ENCODE results near the gene TAGLN3. TPM values are rescaled to one million over a fixed set of nuclear protein-coding genes. Genes with fewer than 3 reads are reported as not detected.

The TAGLN3 gene
- total RNA-seq, 4 donors from 2014 or later, result 0.64 to 1.5 (median 0.68) TPM; not detected in 1

GRCh38 chr3:112011376-112011940 lies 12.7 kb downstream of the TAGLN3 start:
- Histone ChIP-seq H3K9me3 (no peaks in the 10 kb centered on the region), H3K4me3 (no peak overlapping the region), H3K27ac (no peak overlapping the region), H3K36me3 (no peaks in the 10 kb centered on the region), H3K4me1 (peaks cover 0 to 9% (median 0%) of the 10 kb centered on the region in 4 donors), H3K27me3 (no peaks in the 10 kb centered on the region)
- in situ Hi-C loops (cut with MboI; ENCODE audit: low pct_ligation_motif_present in 1 of 4, low pct_unique_long_range_greater_than_20kb in 1 of 4, low sequenced_read_pairs in 3 of 4) (no loop called here), intact Hi-C loops (cut with DNase I; ENCODE audit: low total_unique reads) (no loop called here)
- no peak for DNase-seq
- TF ChIP-seq POLR2A (IDR thresholded peaks at IDR 0.05), result no peak
- TF ChIP-seq, protein P1, sequence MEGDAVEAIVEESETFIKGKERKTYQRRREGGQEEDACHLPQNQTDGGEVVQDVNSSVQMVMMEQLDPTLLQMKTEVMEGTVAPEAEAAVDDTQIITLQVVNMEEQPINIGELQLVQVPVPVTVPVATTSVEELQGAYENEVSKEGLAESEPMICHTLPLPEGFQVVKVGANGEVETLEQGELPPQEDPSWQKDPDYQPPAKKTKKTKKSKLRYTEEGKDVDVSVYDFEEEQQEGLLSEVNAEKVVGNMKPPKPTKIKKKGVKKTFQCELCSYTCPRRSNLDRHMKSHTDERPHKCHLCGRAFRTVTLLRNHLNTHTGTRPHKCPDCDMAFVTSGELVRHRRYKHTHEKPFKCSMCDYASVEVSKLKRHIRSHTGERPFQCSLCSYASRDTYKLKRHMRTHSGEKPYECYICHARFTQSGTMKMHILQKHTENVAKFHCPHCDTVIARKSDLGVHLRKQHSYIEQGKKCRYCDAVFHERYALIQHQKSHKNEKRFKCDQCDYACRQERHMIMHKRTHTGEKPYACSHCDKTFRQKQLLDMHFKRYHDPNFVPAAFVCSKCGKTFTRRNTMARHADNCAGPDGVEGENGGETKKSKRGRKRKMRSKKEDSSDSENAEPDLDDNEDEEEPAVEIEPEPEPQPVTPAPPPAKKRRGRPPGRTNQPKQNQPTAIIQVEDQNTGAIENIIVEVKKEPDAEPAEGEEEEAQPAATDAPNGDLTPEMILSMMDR (IDR thresholded peaks at IDR 0.05), result no peak
- no peak for TF ChIP-seq POLR2AphosphoS5 (IDR thresholded peaks at IDR 0.05)
- no peak for TF ChIP-seq EP300 (IDR thresholded peaks at IDR 0.05; ENCODE audit: low read depth)
- WGBS, 2 donors (ENCODE audit: low coverage in 1 of 2), result 70 to 80% methylated on average over 1 to 6 of the region's 6 CpGs

GRCh38 chr3:112012205-112012992 lies 13.7 kb downstream of the TAGLN3 start:
- in situ Hi-C loops (cut with MboI; ENCODE audit: low pct_ligation_motif_present in 1 of 4, low pct_unique_long_range_greater_than_20kb in 1 of 4, low sequenced_read_pairs in 3 of 4) (no loop called here), intact Hi-C loops (cut with DNase I; ENCODE audit: low total_unique reads) (no loop called here)
- WGBS, 2 donors (ENCODE audit: low coverage in 1 of 2), result 71 to 100% methylated on average over 3 to 6 of the region's 6 CpGs
- H3K27ac ChIP-seq, result no peak overlapping the region
- H3K9me3 ChIP-seq, result no peaks in the 10 kb centered on the region
- peaks cover 0 to 9% (median 0%) of the 10 kb centered on the region in 4 donors for H3K4me1 ChIP-seq
- DNase-seq, result no peak
- TF ChIP-seq, protein P1 (IDR thresholded peaks at IDR 0.05), result no peak
- TF ChIP-seq POLR2A (IDR thresholded peaks at IDR 0.05) (no peak), EP300 (IDR thresholded peaks at IDR 0.05; ENCODE audit: low read depth) (no peak), POLR2AphosphoS5 (IDR thresholded peaks at IDR 0.05) (no peak)
- H3K36me3 ChIP-seq, result no peaks in the 10 kb centered on the region
- no peak overlapping the region for H3K4me3 ChIP-seq
- no peaks in the 10 kb centered on the region for H3K27me3 ChIP-seq

DNA sequence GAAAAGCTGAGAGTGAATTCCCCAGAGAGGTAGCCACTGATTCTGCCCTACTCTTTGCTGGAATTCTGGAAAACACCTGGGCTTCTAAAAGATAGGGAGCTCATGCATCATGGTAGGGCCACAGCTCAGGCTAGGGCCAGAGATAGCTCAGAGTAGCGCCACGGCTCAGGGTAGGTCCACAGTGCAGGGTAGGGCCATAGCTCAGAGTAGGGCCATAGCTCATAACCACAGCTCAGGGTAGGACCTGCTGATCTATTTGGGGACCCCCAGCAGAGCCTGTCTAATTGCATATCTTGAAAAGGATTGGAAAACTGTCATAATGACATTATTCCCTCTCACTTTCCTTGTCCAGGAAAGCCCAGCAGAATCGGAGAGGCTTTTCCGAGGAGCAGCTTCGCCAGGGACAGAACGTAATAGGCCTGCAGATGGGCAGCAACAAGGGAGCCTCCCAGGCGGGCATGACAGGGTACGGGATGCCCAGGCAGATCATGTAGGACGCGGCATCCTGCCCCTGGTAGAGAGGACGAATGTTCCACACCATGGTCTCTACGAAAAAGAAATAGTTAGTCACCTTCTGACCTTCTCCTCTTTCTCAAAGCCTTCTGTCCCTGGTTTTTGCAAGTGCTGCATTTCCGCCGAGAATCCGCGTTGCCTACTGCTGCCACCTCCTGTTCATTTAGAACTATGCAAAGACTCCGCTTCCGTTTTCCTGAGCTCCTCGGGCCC lies 14.5 kb downstream of the TAGLN3 start:
- in situ Hi-C loops (cut with MboI; ENCODE audit: low pct_ligation_motif_present in 1 of 4, low pct_unique_long_range_greater_than_20kb in 1 of 4, low sequenced_read_pairs in 3 of 4), result no loop called here
- Histone ChIP-seq H3K4me3 (no peak overlapping the region), H3K27me3 (no peaks in the 10 kb centered on the region)

DNA sequence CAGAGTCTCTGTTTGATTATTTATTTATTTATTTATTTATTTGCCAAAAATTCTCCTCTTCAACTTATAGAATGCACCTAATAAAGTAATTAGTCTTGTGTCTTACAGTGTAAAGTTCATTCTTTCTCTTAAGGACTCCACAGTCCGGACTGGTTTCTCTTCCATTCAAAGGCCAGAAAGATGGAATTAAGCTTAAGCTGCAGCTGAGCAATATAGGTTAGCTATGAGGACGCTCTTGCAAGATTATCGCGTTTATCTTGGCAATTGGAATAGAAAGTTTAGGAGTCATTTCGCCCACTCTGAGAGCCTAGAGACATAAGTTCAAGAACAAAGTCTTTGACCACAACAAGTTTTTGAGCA lies 15.0 kb downstream of the TAGLN3 start:
- H3K9me3 ChIP-seq, result no peaks in the 10 kb centered on the region
- H3K27ac ChIP-seq, result no peak overlapping the region
- in situ Hi-C loops (cut with MboI; ENCODE audit: low pct_ligation_motif_present in 1 of 4, low pct_unique_long_range_greater_than_20kb in 1 of 4, low sequenced_read_pairs in 3 of 4) (no loop called here), intact Hi-C loops (cut with DNase I; ENCODE audit: low total_unique reads) (loop anchor here (1.0 kb wide), 1 partner anchor 346 kb away; no protein-coding TSS in a partner anchor)
- no peak for DNase-seq
- TF ChIP-seq POLR2AphosphoS5 (IDR thresholded peaks at IDR 0.05), result no peak
- TF ChIP-seq POLR2A (IDR thresholded peaks at IDR 0.05), result no peak
- TF ChIP-seq, protein P1 (IDR thresholded peaks at IDR 0.05), result no peak
- TF ChIP-seq EP300 (IDR thresholded peaks at IDR 0.05; ENCODE audit: low read depth), result no peak
- no peaks in the 10 kb centered on the region for H3K27me3 ChIP-seq
- H3K36me3 ChIP-seq, result no peaks in the 10 kb centered on the region
- H3K4me1 ChIP-seq, result peaks cover 0 to 9% (median 0%) of the 10 kb centered on the region in 4 donors
- 55 to 61% methylated on average over 5 of the region's 5 CpGs for WGBS, 2 donors (ENCODE audit: low coverage in 1 of 2)
- H3K4me3 ChIP-seq, result no peak overlapping the region

More for the DNA sequence above, 14.5 kb downstream of the TAGLN3 start:
- TF ChIP-seq, protein P1 (IDR thresholded peaks at IDR 0.05), result peak; percentile 55 to 67 (median 64)
- TF ChIP-seq POLR2AphosphoS5 (IDR thresholded peaks at IDR 0.05), result no peak
- intact Hi-C loops (cut with DNase I; ENCODE audit: low total_unique reads), result no loop called here
- no peak overlapping the region for H3K27ac ChIP-seq
- no peaks in the 10 kb centered on the region for H3K36me3 ChIP-seq
- no peaks in the 10 kb centered on the region for H3K9me3 ChIP-seq
- DNase-seq, result peak; percentile 46
- WGBS, 2 donors (ENCODE audit: low coverage in 1 of 2), result 5 to 44% methylated on average over 10 to 19 of the region's 19 CpGs
- H3K4me1 ChIP-seq, result peaks cover 0 to 9% (median 0%) of the 10 kb centered on the region in 4 donors
